H9 (cell line): ENCODE measurements around the gene PIAS2. TPM values are rescaled to one million over a fixed set of nuclear protein-coding genes. Genes with fewer than 3 reads are reported as not detected.
A peak's percentile ranks its signal among the peaks of the same experiment; 100 is the strongest.

Experiments
- DNase-seq: peaks from one replicate; pipeline ENCODE4 v3.0.0-alpha.2; 2017
- H2AFZ ChIP-seq: one replicate; pipeline ENCODE4 v1.6.1; 2013; ENCODE audit warnings: mild to moderate bottlenecking, low read length, control low read depth, moderate library complexity
- H2AK5ac ChIP-seq: 2 replicates; pipeline ENCODE4 v1.6.1; 2013; ENCODE audit warnings: low read length, control low read depth, mixed read lengths; ENCODE audit not compliant: insufficient read length
- H2BK120ac ChIP-seq: one replicate; pipeline ENCODE4 v1.6.1; 2013; ENCODE audit warnings: low read depth, mild to moderate bottlenecking, low read length, control low read depth, inconsistent platforms; ENCODE audit not compliant: poor library complexity, severe bottlenecking
- H2BK12ac ChIP-seq: 2 replicates; pipeline ENCODE4 v1.6.1; 2013; ENCODE audit warnings: low read length, control low read depth, mixed read lengths, low read depth; ENCODE audit not compliant: insufficient read length
- H2BK15ac ChIP-seq: 2 replicates; pipeline ENCODE4 v1.6.1; 2013; ENCODE audit warnings: low read depth, low read length, control low read depth
- H2BK20ac ChIP-seq: one replicate; pipeline ENCODE4 v1.6.1; 2013; ENCODE audit warnings: low read depth, mild to moderate bottlenecking, low read length, control low read depth, inconsistent platforms; ENCODE audit not compliant: poor library complexity, severe bottlenecking
- H2BK5ac ChIP-seq: 2 replicates; pipeline ENCODE4 v1.6.1; 2013; ENCODE audit warnings: low read length, control low read depth, mixed read lengths; ENCODE audit not compliant: insufficient read length
- H3K14ac ChIP-seq: 2 replicates; pipeline ENCODE4 v1.6.1; 2013; ENCODE audit warnings: low read length, control low read depth; ENCODE audit not compliant: insufficient read depth
- H3K18ac ChIP-seq: 2 replicates; pipeline ENCODE4 v1.6.1; 2013; ENCODE audit warnings: low read depth, mild to moderate bottlenecking, mixed read lengths, low read length, control low read depth; ENCODE audit not compliant: insufficient read length
- H3K23ac ChIP-seq: 2 replicates; pipeline ENCODE4 v1.6.1; 2013; ENCODE audit warnings: low read length, control low read depth, mixed read lengths, low read depth; ENCODE audit not compliant: insufficient read length
- H3K23me2 ChIP-seq: 2 replicates; pipeline ENCODE4 v1.6.1; 2013; ENCODE audit warnings: low read depth, mild to moderate bottlenecking, mixed read lengths, low read length, control low read depth; ENCODE audit not compliant: insufficient read length, poor library complexity, severe bottlenecking
- H3K27ac ChIP-seq: 2 replicates; pipeline ENCODE4 v1.5.1; 2013; ENCODE audit warnings: low read length, control low read depth, mixed read lengths, low read depth; ENCODE audit not compliant: insufficient read length
- H3K27me3 ChIP-seq: 2 replicates; pipeline ENCODE4 v1.6.1; 2013; ENCODE audit warnings: low read length, control low read depth, inconsistent platforms; ENCODE audit not compliant: insufficient read depth
- H3K4ac ChIP-seq: 2 replicates; pipeline ENCODE4 v1.6.1; 2013; ENCODE audit warnings: low read depth, mild to moderate bottlenecking, control low read depth, inconsistent platforms, low read length, moderate library complexity
- H3K4me1 ChIP-seq: 2 replicates; pipeline ENCODE4 v1.6.1; 2013; ENCODE audit warnings: low read length, control low read depth, inconsistent platforms; ENCODE audit not compliant: insufficient read depth
- H3K4me2 ChIP-seq: 2 replicates; pipeline ENCODE4 v1.6.1; 2013; ENCODE audit warnings: low read length, control low read depth, mixed read lengths; ENCODE audit not compliant: insufficient read length, insufficient read depth
- H3K56ac ChIP-seq: 2 replicates; pipeline ENCODE4 v1.6.1; 2013; ENCODE audit warnings: low read depth, mild to moderate bottlenecking, mixed read lengths, low read length, control low read depth; ENCODE audit not compliant: insufficient read length
- H3K79me1 ChIP-seq: 2 replicates; pipeline ENCODE4 v1.6.1; 2013; ENCODE audit warnings: low read depth, mild to moderate bottlenecking, moderate library complexity, low read length, control low read depth, inconsistent platforms; ENCODE audit not compliant: insufficient read depth, poor library complexity, severe bottlenecking
- H3K79me2 ChIP-seq: 2 replicates; pipeline ENCODE4 v1.6.1; 2013; ENCODE audit warnings: low read length, control low read depth, inconsistent platforms; ENCODE audit not compliant: insufficient read depth
- H3K9ac ChIP-seq: 2 replicates; pipeline ENCODE4 v1.6.1; 2013; ENCODE audit warnings: low read length, control low read depth, mixed read lengths; ENCODE audit not compliant: insufficient read length; ENCODE audit errors: extremely low read depth
- H3K9me3 ChIP-seq: one replicate; pipeline ENCODE4 v1.6.1; 2013; ENCODE audit warnings: low read depth, low read length, inconsistent platforms; ENCODE audit not compliant: control insufficient read depth
- H3T11ph ChIP-seq: one replicate; pipeline ENCODE4 v1.6.1; 2013; ENCODE audit warnings: mild to moderate bottlenecking, low read length, control low read depth, inconsistent platforms
- H4K20me1 ChIP-seq: one replicate; pipeline ENCODE4 v1.6.1; 2013; ENCODE audit not compliant: control insufficient read depth, insufficient read length, insufficient read depth
- H4K5ac ChIP-seq: 2 replicates; pipeline ENCODE4 v1.6.1; 2013; ENCODE audit warnings: low read depth, mild to moderate bottlenecking, mixed read lengths, low read length, control low read depth; ENCODE audit not compliant: insufficient read length
- H4K8ac ChIP-seq: replicated peaks from 2 replicates; pipeline ENCODE4 v1.6.1; 2013; ENCODE audit warnings: low read length, control low read depth, mixed read lengths, low read depth; ENCODE audit not compliant: insufficient read length
- H4K91ac ChIP-seq: 2 replicates; pipeline ENCODE4 v1.6.1; 2013; ENCODE audit warnings: low read depth, mild to moderate bottlenecking, moderate library complexity, mixed read lengths, low read length, control low read depth; ENCODE audit not compliant: insufficient read length
- H3K27ac Mint-ChIP-seq, 3 experiments: 2 replicates in 2 of 3; 3 replicates in 1 of 3; pipeline ENCODE4 v1.8.0; 2020 to 2021; ENCODE audit warnings: mixed read lengths in 3 of 3, mild to moderate bottlenecking in 1 of 3, moderate library complexity in 1 of 3
- H3K27me3 Mint-ChIP-seq: 2 replicates; pipeline ENCODE4 v1.8.0; 2021; ENCODE audit warnings: low read depth, mild to moderate bottlenecking, moderate library complexity, mixed read lengths
- H3K36me3 Mint-ChIP-seq, 3 experiments: 2 replicates in 2 of 3; 3 replicates in 1 of 3; pipeline ENCODE4 v1.8.0; 2020 to 2021; ENCODE audit warnings: low read depth in 3 of 3, mixed read lengths in 3 of 3; ENCODE audit not compliant: insufficient read depth in 1 of 3
- H3K4me1 Mint-ChIP-seq, 2 experiments: 2 replicates each; pipeline ENCODE4 v1.8.0; 2020; ENCODE audit warnings: mixed read lengths in 2 of 2
- H3K4me3 Mint-ChIP-seq, 2 experiments: 2 replicates in 1 of 2; 3 replicates in 1 of 2; pipeline ENCODE4 v1.8.0; 2020 to 2021; ENCODE audit warnings: mild to moderate bottlenecking in 2 of 2, mixed read lengths in 2 of 2, moderate library complexity in 1 of 2
- H3K9me3 Mint-ChIP-seq, 2 experiments: 2 replicates in 1 of 2; 3 replicates in 1 of 2; pipeline ENCODE4 v1.8.0; 2020; ENCODE audit warnings: mild to moderate bottlenecking in 2 of 2, mixed read lengths in 2 of 2, moderate library complexity in 1 of 2
- CTCF ChIP-seq: fragments of 200-600 bp; sonication (generic); conservative IDR thresholded peaks from 3 replicates; pipeline ENCODE4 v1.8.0; 2021; ENCODE audit warnings: antibody characterized with exemption, mild to moderate bottlenecking
- WGBS: extraction: QIAGEN DNeasy Blood & Tissue Kit; methylation state at CpG from one replicate; pipeline ENCODE4 v1.1.7; 2013; ENCODE audit warnings: missing lambda C conversion rate, low lambda C conversion rate, mixed read lengths; ENCODE audit not compliant: insufficient read length; ENCODE audit errors: extremely low coverage; 5-methylcytosine and 5-hydroxymethylcytosine counted together
- total RNA-seq: library from RNA; stranded (reverse); gene quantifications from 2 replicates; pipeline ENCODE4 v1.2.1, GENCODE V29; 2021

Gene PIAS2
- total RNA-seq, 1 experiment from 2014 or later = 58.4 TPM

- no CpG with 5 or more reads among the region's 5 CpGs for WGBS
- Histone ChIP-seq H3K4me1 (no peaks in the 10 kb centered on the region), H3K56ac (no peak overlapping the region), H2BK5ac (no peak overlapping the region), H4K8ac (no peak overlapping the region), H3K9ac (no peak overlapping the region), H4K91ac (no peak overlapping the region), H3K9me3 (no peaks in the 10 kb centered on the region), H2BK15ac (no peak overlapping the region), H3K27ac (no peak overlapping the region), H4K5ac (no peak overlapping the region), H3K79me2 (no peaks in the 10 kb centered on the region), H2AFZ (no peak overlapping the region), H3K18ac (no peak overlapping the region), H3K4me2 (no peak overlapping the region), H2BK12ac (no peak overlapping the region), H3K79me1 (no peaks in the 10 kb centered on the region), H3K14ac (no peak overlapping the region), H3T11ph (no peak overlapping the region), H3K27me3 (no peaks in the 10 kb centered on the region; the same call in 1 of the 2 replicates), H2BK120ac (no peak overlapping the region), H3K23me2 (peaks cover 4% of the 10 kb centered on the region), H4K20me1 (no peaks in the 10 kb centered on the region), H3K23ac (no peak overlapping the region), H3K4ac (no peak overlapping the region), H2BK20ac (no peak overlapping the region), H2AK5ac (no peak overlapping the region)
- Mint-ChIP-seq H3K36me3 (peaks cover 0 to 1% (median 0%) of the 10 kb centered on the region in 3 experiments; a peak in 2 of 7 replicates), H3K27me3 (no peaks in the 10 kb centered on the region), H3K4me1 (peaks cover 2% of the 10 kb centered on the region in 2 experiments; a peak in 2 of 4 replicates), H3K9me3 (no peaks in the 10 kb centered on the region; a peak in 1 of 5 replicates), H3K27ac (no peak overlapping the region), H3K4me3 (no peak overlapping the region)
- peak; percentile 74 for TF ChIP-seq CTCF
- no peak for DNase-seq
Observed at GRCh38 chr18:46950064-46950656, 32.9 kb upstream of the PIAS2 start.
